Liver (tissue), 9 donors: ENCODE data around the gene NEK5. TPM values are rescaled to one million over a fixed set of nuclear protein-coding genes. Genes with fewer than 3 reads are reported as not detected.

Experiments used
- DNase-seq: peaks from one replicate; pipeline ENCODE4 v3.0.0-alpha.2; 2017; ENCODE audit warnings: low spot score
- H3K27ac ChIP-seq, 2 donors: one replicate each; pipeline ENCODE4 v1.7.0; 2013; ENCODE audit warnings: inconsistent platforms in 2 of 2, low read length in 2 of 2, control low read depth in 1 of 2, low read depth in 1 of 2, mild to moderate bottlenecking in 1 of 2
- H3K27me3 ChIP-seq, 4 donors: one replicate each; pipeline versions ENCODE4 v1.6.1 to v1.7.0; 2013; ENCODE audit warnings: low read length in 3 of 4, inconsistent platforms in 1 of 4, mild to moderate bottlenecking in 1 of 4, moderate library complexity in 1 of 4; ENCODE audit not compliant: control insufficient read depth in 4 of 4, insufficient read depth in 4 of 4
- H3K36me3 ChIP-seq, 4 donors: one replicate each; pipeline versions ENCODE4 v1.6.1 to v1.7.0; 2013; ENCODE audit warnings: low read length in 3 of 4, mild to moderate bottlenecking in 3 of 4, low read depth in 1 of 4, moderate library complexity in 1 of 4; ENCODE audit not compliant: control insufficient read depth in 4 of 4, insufficient read depth in 3 of 4
- H3K4me1 ChIP-seq, 4 donors: one replicate each; pipeline versions ENCODE4 v1.6.1 to v1.7.0; 2013; ENCODE audit warnings: low read length in 3 of 4, mild to moderate bottlenecking in 3 of 4, moderate library complexity in 1 of 4; ENCODE audit not compliant: control insufficient read depth in 4 of 4, insufficient read depth in 4 of 4
- H3K4me3 ChIP-seq, 3 donors: one replicate each; pipeline versions ENCODE4 v1.6.1 to v1.7.0; 2013; ENCODE audit warnings: low read length in 3 of 3, control low read depth in 1 of 3, low read depth in 1 of 3, mild to moderate bottlenecking in 1 of 3
- H3K9ac ChIP-seq, 2 donors: one replicate each; pipeline ENCODE4 v1.7.0; 2013; ENCODE audit warnings: low read length in 2 of 2, mild to moderate bottlenecking in 2 of 2, moderate library complexity in 2 of 2, control low read depth in 1 of 2, low read depth in 1 of 2
- H3K9me3 ChIP-seq, 4 donors: one replicate each; pipeline versions ENCODE4 v1.6.1 to v1.7.0; 2013; ENCODE audit warnings: low read length in 3 of 4; ENCODE audit not compliant: control insufficient read depth in 4 of 4
- ATF3 ChIP-seq: IDR thresholded peaks from 2 replicates; pipeline ENCODE4 v1.6.1; 2016; ENCODE audit warnings: antibody characterized with exemption
- EGR1 ChIP-seq, 2 donors: IDR thresholded peaks; 2 replicates each; pipeline ENCODE4 v1.6.1; 2016 to 2018; ENCODE audit warnings: antibody characterized with exemption in 2 of 2, low read depth in 2 of 2
- FOXA1 ChIP-seq: IDR thresholded peaks from 2 replicates; pipeline ENCODE4 v1.6.1; 2016; ENCODE audit warnings: antibody characterized with exemption
- GABPA ChIP-seq, 2 donors: IDR thresholded peaks in 1 of 2; conservative IDR thresholded peaks in 1 of 2; 2 replicates each; pipeline ENCODE4 v1.6.1; 2016; ENCODE audit warnings: antibody characterized with exemption in 2 of 2, mild to moderate bottlenecking in 1 of 2, moderate library complexity in 1 of 2
- HNF4A ChIP-seq, 2 donors: conservative IDR thresholded peaks; 2 replicates each; pipeline ENCODE4 v1.6.1; 2016; ENCODE audit warnings: antibody characterized with exemption in 2 of 2, mild to moderate bottlenecking in 2 of 2
- HNF4G ChIP-seq: IDR thresholded peaks from 2 replicates; pipeline ENCODE4 v1.6.1; 2016; ENCODE audit warnings: antibody characterized with exemption
- JUND ChIP-seq, 2 donors: IDR thresholded peaks; 2 replicates each; pipeline ENCODE4 v1.6.1; 2016; ENCODE audit warnings: antibody characterized with exemption in 2 of 2
- MAX ChIP-seq: IDR thresholded peaks from 2 replicates; pipeline ENCODE4 v1.6.1; 2016; ENCODE audit warnings: antibody characterized with exemption
- NR2F2 ChIP-seq: IDR thresholded peaks from 2 replicates; pipeline ENCODE4 v1.6.1; 2016; ENCODE audit warnings: antibody characterized with exemption
- RAD21 ChIP-seq, 2 donors: IDR thresholded peaks; 2 replicates each; pipeline ENCODE4 v1.6.1; 2016; ENCODE audit warnings: antibody characterized with exemption in 2 of 2, mild to moderate bottlenecking in 2 of 2
- REST ChIP-seq: IDR thresholded peaks from 2 replicates; pipeline ENCODE4 v1.6.1; 2016; ENCODE audit warnings: antibody characterized with exemption, mild to moderate bottlenecking
- RXRA ChIP-seq, 2 donors: IDR thresholded peaks; 2 replicates each; pipeline ENCODE4 v1.6.1; 2017 to 2018; ENCODE audit warnings: antibody characterized with exemption in 2 of 2, mild to moderate bottlenecking in 1 of 2
- SP1 ChIP-seq: IDR thresholded peaks from 2 replicates; pipeline ENCODE4 v1.6.1; 2018; ENCODE audit warnings: antibody characterized with exemption, mild to moderate bottlenecking
- TAF1 ChIP-seq: conservative IDR thresholded peaks from 2 replicates; pipeline ENCODE4 v1.6.1; 2016; ENCODE audit warnings: antibody characterized with exemption, mild to moderate bottlenecking
- YY1 ChIP-seq: IDR thresholded peaks from 2 replicates; pipeline ENCODE4 v1.6.1; 2016; ENCODE audit warnings: antibody characterized with exemption, mild to moderate bottlenecking
- ZBTB33 ChIP-seq: IDR thresholded peaks from 2 replicates; pipeline ENCODE4 v1.6.1; 2016; ENCODE audit warnings: antibody characterized with exemption
- WGBS: extraction: QIAGEN DNeasy Blood & Tissue Kit; methylation state at CpG from one replicate; pipeline ENCODE4 v1.1.7; 2013; 5-methylcytosine and 5-hydroxymethylcytosine counted together
- polyA plus RNA-seq, 2 donors: library from polyadenylated mRNA; stranded (reverse) in 1 of 2; unstranded in 1 of 2; fragments of 200-250 nt in 1 of 2; fragments of >200 nt in 1 of 2; fragmentation: Nextera tagmentation in 1 of 2; extraction: Ambion mirVana in 1 of 2; gene quantifications; one replicate each; pipeline versions ENCODE4 v1.2.1 to v1.2.3, GENCODE V29; 2013 to 2015
- total RNA-seq, 2 donors: library from RNA; depleted of rRNA; stranded (reverse); fragments of >200 nt; gene quantifications; one replicate each; pipeline ENCODE4 v1.2.3, GENCODE V29; 2014
- TF ChIP-seq, protein P1 (sequence below): fragments of 150-350 bp; IDR thresholded peaks from 2 replicates; pipeline ENCODE4 v1.5.1; 2017; ENCODE audit warnings: improper control_type of control experiment, low read depth, low read length; ENCODE audit not compliant: missing input control
- donor health status: healthy.
- donor health status: healthy.
- donor health status: healthy.
- donor health status: healthy.
- donor health status: healthy.

NEK5 gene
- total and polyA plus RNA-seq, 4 donors: 0.08 to 0.63 (median 0.23) TPM; not detected in 1

- H3K27ac ChIP-seq: peak within 1 kb of the TSS; percentile 72 to 84
- H3K27me3 ChIP-seq: no peaks in the 10 kb centered on the region
- DNase-seq: no peak
- no peaks in the 10 kb centered on the region for H3K36me3 ChIP-seq
- no peaks in the 10 kb centered on the region for H3K9me3 ChIP-seq
- peaks cover 4 to 54% (median 41%) of the 10 kb centered on the region in 4 donors for H3K4me1 ChIP-seq
- peak within 1 kb of the TSS; percentile 84 to 98 (median 95) for H3K4me3 ChIP-seq
- WGBS: 2% methylated on average over 46 of the region's 46 CpGs
- TF ChIP-seq TAF1 (no peak), GABPA (IDR thresholded peaks at IDR 0.05 in 1 of 2, conservative IDR thresholded peaks at IDR 0.05 in 1 of 2) (no peak), ZBTB33 (no peak), FOXA1 (no peak), ATF3 (no peak), EGR1 (IDR thresholded peaks at IDR 0.05; ENCODE audit: low read depth in 2 of 2) (no peak), HNF4G (no peak), RAD21 (IDR thresholded peaks at IDR 0.05) (peak in 1 of 2 donors; percentile 9), RXRA (IDR thresholded peaks at IDR 0.05) (peak in 1 of 2 donors; percentile 13), MAX (no peak), REST (no peak), JUND (IDR thresholded peaks at IDR 0.05) (no peak), SP1 (no peak), HNF4A (conservative IDR thresholded peaks at IDR 0.05) (peak in 1 of 2 donors; percentile 18), YY1 (no peak), NR2F2 (no peak)
- TF ChIP-seq, protein P1, sequence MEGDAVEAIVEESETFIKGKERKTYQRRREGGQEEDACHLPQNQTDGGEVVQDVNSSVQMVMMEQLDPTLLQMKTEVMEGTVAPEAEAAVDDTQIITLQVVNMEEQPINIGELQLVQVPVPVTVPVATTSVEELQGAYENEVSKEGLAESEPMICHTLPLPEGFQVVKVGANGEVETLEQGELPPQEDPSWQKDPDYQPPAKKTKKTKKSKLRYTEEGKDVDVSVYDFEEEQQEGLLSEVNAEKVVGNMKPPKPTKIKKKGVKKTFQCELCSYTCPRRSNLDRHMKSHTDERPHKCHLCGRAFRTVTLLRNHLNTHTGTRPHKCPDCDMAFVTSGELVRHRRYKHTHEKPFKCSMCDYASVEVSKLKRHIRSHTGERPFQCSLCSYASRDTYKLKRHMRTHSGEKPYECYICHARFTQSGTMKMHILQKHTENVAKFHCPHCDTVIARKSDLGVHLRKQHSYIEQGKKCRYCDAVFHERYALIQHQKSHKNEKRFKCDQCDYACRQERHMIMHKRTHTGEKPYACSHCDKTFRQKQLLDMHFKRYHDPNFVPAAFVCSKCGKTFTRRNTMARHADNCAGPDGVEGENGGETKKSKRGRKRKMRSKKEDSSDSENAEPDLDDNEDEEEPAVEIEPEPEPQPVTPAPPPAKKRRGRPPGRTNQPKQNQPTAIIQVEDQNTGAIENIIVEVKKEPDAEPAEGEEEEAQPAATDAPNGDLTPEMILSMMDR: no peak
- H3K9ac ChIP-seq: peak within 1 kb of the TSS; percentile 95 to 100
Measured at GRCh38 chr13:52010890-52011631, 117.8 kb downstream of the NEK5 start, which contains the start of gene ATP7B. Gene ATP7B, minus strand, starts transcription at chr13:52011450. Its CDS starts 113 bp downstream, at chr13:52011337.
